Activated naive CD8-positive, alpha-beta T cell treated with anti-CD3 and anti-CD28 coated beads, Interleukin-2, amount 50 U/mL, for 24 hours (primary cell): ENCODE measurements around the gene THRB.

Experiments
- ATAC-seq: fragments of 150-1000 bp; cut with Tn5 transposase; one replicate; pipeline ENCODE4 v1.10.0; 2021
- DNase-seq: peaks from one replicate; pipeline ENCODE4 v3.0.0; 2021
- H3K27ac Mint-ChIP-seq: one replicate; pipeline ENCODE4 v1.8.0; 2021; ENCODE audit warnings: mild to moderate bottlenecking, mixed read lengths
- H3K27me3 Mint-ChIP-seq: one replicate; pipeline ENCODE4 v1.8.0; 2021; ENCODE audit warnings: mixed read lengths
- H3K36me3 Mint-ChIP-seq: one replicate; pipeline ENCODE4 v1.8.0; 2021; ENCODE audit warnings: low read depth, mixed read lengths
- H3K4me1 Mint-ChIP-seq: one replicate; pipeline ENCODE4 v1.8.0; 2021; ENCODE audit warnings: mixed read lengths
- H3K4me3 Mint-ChIP-seq: one replicate; pipeline ENCODE4 v1.8.0; 2021; ENCODE audit warnings: mild to moderate bottlenecking, moderate library complexity, mixed read lengths
- H3K9me3 Mint-ChIP-seq: one replicate; pipeline ENCODE4 v1.8.0; 2021; ENCODE audit warnings: mixed read lengths

THRB gene

DNA sequence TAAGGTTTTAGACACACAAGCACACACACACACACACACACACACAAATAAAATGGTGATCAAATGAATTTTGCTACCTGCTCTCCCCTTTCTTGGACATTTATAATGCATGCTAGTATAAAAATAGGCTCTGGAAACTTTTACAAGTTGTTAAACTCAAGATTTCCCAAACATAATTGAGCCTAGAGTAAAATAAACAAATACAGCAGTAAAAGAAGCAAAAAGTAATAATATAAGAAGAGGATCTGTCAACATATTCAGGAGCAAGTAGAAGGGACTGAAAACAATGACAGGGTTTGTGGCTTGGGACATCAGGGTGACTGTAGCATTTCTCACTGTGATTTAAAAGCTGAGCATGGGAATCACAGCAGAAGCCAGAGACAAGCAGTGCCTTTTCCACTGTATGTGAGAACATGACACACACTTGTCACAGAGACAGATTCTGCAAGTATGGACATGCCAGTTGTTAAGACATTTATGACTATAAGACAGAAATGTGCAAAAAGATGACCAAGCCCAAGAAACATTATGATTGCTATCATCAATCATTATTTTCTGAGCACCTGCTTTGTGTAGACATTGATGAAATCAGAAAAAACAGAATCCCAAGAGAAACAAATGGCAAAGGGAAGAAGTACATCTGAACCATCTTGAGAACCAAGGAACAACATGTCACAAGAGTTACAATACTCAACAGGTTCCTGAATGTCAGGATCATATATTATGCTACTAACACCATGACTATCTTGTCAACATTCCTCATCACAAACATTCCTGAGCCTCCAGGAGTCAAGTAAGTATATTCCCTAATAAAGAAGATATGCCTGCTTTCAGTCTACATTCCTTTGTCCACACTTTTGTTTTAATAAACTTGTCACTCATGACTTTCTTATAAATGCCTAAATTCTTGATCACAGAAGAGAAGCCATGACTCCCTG is 7.1 kb downstream of the THRB start:
- DNase-seq: no peak
- H3K36me3 Mint-ChIP-seq: no peaks in the 10 kb centered on the region

DNA sequence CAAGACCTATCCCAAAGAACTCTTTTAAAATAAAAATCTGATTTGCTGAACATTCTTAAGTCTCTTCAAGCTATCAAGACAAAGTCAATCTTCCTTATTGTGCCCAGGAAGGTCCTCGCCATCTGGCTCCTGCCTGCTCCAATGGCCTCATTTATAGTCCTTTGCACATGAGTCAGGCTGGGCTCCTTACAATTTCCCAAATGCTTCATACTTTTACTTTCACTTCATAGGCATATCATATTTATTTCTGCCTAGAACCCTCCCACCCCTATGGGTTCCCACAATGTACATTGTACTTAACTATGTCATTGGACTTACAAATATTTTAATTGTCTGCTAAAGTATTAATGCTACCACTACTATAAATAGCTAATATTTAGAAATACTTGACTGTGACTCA is 9.1 kb downstream of the THRB start:
- H3K4me3 Mint-ChIP-seq: no peak overlapping the region
- ATAC-seq: no peak
- no peaks in the 10 kb centered on the region for H3K36me3 Mint-ChIP-seq
- no peak for DNase-seq
- H3K9me3 Mint-ChIP-seq: no peaks in the 10 kb centered on the region
- no peak overlapping the region for H3K27ac Mint-ChIP-seq
- H3K4me1 Mint-ChIP-seq: no peaks in the 10 kb centered on the region
- H3K27me3 Mint-ChIP-seq: peaks cover 3% of the 10 kb centered on the region

More for the DNA sequence above, 7.1 kb downstream of the THRB start:
- no peak overlapping the region for H3K4me3 Mint-ChIP-seq
- ATAC-seq: no peak
- H3K27me3 Mint-ChIP-seq: peaks cover 13% of the 10 kb centered on the region
- no peak overlapping the region for H3K27ac Mint-ChIP-seq
- no peaks in the 10 kb centered on the region for H3K9me3 Mint-ChIP-seq
- H3K4me1 Mint-ChIP-seq: no peaks in the 10 kb centered on the region

DNA sequence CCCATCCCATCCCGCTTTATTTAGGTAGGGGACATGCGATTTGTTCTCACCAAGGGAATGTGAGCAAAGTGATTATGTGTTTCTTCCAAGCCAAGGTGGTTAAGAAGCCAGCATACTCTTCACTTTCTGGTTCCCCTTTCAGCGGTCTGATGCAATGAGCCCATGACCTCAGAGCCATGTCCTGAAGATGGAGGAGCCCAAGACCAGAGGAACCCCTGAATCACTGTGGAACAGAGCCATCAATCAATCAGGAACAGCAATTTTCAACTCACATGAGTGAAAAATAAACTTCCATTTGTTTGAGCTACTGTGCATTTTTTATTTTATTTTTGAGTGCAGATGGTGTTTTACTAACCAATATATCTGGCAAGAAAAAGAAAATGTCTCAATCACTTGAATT is 10.8 kb downstream of the THRB start:
- no peaks in the 10 kb centered on the region for H3K4me1 Mint-ChIP-seq
- no peaks in the 10 kb centered on the region for H3K36me3 Mint-ChIP-seq
- ATAC-seq: no peak
- H3K4me3 Mint-ChIP-seq: no peak overlapping the region
- no peaks in the 10 kb centered on the region for H3K9me3 Mint-ChIP-seq
- H3K27me3 Mint-ChIP-seq: peaks cover 3% of the 10 kb centered on the region
- H3K27ac Mint-ChIP-seq: no peak overlapping the region
- DNase-seq: no peak

DNA sequence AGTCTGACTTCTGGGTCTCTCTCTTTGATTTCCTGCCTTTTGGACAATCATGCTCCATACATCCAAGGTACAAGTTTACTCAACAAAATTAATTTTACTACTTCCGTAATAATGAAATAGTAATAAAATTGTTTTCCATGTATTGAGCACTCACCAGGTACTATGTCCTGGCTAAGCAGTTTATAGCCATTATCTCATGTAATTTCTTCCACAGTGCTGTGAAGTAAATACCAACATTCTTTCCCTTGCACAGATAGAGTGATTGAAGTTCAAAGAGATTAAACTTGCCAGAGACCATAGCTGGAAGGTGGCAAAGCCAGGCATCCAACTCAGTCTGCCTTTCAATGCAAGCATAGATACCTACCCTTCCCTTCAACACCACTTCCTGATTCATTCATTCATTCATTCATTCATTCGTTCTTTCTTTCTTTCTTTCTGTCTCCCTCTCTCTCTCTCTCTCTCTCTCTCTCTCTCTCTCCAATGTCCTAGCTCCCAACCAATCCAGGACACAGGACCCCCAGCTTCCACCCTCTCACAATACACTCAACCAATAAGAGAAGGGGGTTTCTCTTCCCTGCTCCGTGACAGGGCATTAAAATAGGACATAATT is 12.4 kb downstream of the THRB start:
- Mint-ChIP-seq H3K4me1 (no peaks in the 10 kb centered on the region), H3K27me3 (peaks cover 3% of the 10 kb centered on the region), H3K27ac (no peak overlapping the region), H3K36me3 (no peaks in the 10 kb centered on the region), H3K4me3 (no peak overlapping the region), H3K9me3 (peaks cover 6% of the 10 kb centered on the region)
- no peak for DNase-seq
- ATAC-seq: no peak

DNA sequence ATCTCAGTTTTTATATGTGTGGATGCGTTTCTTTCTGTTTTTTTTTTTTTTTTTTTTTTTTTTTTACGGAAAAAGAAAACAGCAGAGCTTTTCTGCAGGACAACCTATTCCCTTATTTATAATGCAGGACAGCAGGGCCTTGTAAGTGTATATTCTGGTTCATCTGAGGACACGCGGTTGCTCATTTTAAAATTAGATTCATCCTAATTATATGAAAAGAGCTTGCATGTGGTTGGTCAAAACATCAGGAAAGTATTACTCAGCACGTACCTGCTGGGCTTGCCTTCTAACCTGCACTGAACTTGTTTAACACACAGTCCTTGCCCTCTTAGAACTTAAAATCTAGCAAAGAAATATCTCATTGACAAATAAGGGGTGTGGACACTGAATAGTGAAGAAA is 13.5 kb downstream of the THRB start:
- DNase-seq (no peak), ATAC-seq (no peak)
- H3K36me3 Mint-ChIP-seq: no peaks in the 10 kb centered on the region
- H3K27ac Mint-ChIP-seq: no peak overlapping the region
- H3K9me3 Mint-ChIP-seq: peaks cover 6% of the 10 kb centered on the region
- H3K4me3 Mint-ChIP-seq: no peak overlapping the region
- peaks cover 3% of the 10 kb centered on the region for H3K27me3 Mint-ChIP-seq
- no peaks in the 10 kb centered on the region for H3K4me1 Mint-ChIP-seq

DNA sequence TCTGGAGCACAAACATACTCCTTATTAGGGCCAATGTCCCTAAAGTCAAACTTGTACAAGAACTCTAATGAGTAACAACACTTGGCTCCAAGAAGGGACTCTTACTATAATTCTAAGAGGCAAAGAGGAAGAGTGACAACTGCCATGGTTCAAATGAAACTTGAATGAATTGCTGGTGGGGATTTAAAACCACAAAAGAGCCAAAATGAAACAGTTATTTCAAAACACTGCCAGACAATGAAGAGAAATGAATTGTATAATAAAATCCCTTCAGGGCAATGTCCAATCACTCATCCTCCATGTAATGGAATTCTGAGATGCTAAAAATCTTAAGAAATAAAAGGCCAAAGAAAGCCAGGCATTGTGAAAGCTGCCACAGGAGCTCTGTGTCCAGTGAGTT is 14.2 kb downstream of the THRB start:
- no peak for ATAC-seq
- no peaks in the 10 kb centered on the region for H3K36me3 Mint-ChIP-seq
- peaks cover 6% of the 10 kb centered on the region for H3K9me3 Mint-ChIP-seq
- no peak overlapping the region for H3K4me3 Mint-ChIP-seq
- no peak overlapping the region for H3K27ac Mint-ChIP-seq
- no peak for DNase-seq
- peaks cover 3% of the 10 kb centered on the region for H3K27me3 Mint-ChIP-seq
- H3K4me1 Mint-ChIP-seq: no peaks in the 10 kb centered on the region

DNA sequence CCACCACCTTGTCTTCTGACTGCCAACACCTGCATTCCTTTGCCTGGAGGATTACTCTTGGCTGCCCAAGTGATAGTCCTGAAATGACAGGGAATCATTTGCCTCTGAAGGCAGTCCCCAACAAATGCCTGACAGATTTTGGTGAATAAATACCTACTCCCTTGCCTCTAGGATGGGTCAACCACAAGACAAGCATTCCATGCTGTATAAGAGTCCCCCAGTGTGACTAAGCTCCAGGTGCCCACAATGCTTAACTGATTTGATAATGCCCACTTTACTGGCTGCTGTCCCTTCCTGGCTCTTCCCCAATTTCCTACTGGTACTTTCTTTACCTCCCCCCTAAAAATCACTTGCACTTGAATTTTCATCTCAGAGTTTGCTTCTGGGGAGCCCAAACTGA is 14.8 kb downstream of the THRB start:
- Mint-ChIP-seq H3K4me3 (no peak overlapping the region), H3K27me3 (peaks cover 3% of the 10 kb centered on the region), H3K36me3 (no peaks in the 10 kb centered on the region), H3K4me1 (no peaks in the 10 kb centered on the region), H3K27ac (no peak overlapping the region), H3K9me3 (peaks cover 6% of the 10 kb centered on the region)
- DNase-seq (no peak), ATAC-seq (no peak)

DNA sequence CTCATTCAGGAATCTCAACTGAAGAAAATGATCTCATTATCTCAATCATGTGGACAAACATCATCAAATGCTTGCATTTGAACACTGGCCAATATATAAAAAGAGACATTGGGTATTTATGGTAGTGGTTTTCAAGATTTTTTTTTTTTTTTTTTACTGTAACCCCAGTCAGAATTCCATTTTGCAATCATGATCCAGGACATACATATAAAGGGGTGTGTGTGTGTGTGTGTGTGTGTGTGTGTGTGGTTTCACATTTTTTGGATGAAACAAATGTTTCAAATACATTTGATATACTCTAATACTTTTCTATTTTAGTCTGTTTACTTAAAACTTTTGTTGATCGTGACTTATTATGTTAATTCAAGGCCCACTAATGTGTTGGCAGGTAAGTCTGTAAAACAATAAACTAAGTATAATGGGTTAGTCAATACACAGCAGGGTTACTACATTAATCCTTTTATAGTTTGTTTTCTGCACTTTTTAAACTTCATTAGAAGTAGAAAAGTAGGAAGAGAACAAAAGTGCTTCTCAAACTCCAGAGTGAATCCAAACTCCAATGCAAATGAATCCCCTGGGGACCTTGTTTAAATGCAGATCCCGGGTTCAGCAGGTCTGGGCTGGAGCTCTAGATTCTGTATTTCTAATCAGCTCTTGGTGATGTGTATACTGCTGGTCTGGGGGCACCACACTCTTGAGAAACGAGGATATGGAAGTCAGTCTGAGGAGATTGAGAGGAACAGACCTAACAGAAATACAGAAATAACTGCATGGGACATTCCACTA is 17.6 kb downstream of the THRB start:
- Mint-ChIP-seq H3K27ac (no peak overlapping the region), H3K4me3 (no peak overlapping the region), H3K4me1 (no peaks in the 10 kb centered on the region), H3K9me3 (peaks cover 6% of the 10 kb centered on the region), H3K27me3 (peaks cover 2% of the 10 kb centered on the region), H3K36me3 (no peaks in the 10 kb centered on the region)
- DNase-seq: no peak
- no peak for ATAC-seq

DNA sequence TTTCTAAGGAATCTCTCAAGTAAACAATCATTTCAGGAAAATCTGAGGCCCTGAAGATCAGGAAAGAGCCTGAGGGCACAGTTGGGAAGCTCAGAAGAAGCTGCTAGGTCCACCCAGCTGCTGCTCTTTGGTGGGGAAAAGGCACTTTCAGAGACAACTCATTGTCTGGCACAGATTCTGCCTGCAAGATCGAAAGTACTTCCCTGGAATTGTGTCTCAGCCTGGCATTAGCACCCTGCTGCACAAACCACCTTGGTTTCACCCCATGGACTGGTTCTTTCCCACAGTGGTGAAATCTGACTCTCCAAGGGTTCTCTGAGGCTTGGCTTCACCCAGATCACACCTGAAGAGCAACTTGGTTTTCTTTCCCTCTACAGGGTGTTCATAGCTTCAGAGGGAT is 18.7 kb downstream of the THRB start:
- Mint-ChIP-seq H3K36me3 (no peaks in the 10 kb centered on the region), H3K9me3 (peaks cover 6% of the 10 kb centered on the region), H3K27ac (no peak overlapping the region), H3K4me1 (no peaks in the 10 kb centered on the region), H3K4me3 (no peak overlapping the region), H3K27me3 (peaks cover 2% of the 10 kb centered on the region)
- DNase-seq (no peak), ATAC-seq (no peak)

DNA sequence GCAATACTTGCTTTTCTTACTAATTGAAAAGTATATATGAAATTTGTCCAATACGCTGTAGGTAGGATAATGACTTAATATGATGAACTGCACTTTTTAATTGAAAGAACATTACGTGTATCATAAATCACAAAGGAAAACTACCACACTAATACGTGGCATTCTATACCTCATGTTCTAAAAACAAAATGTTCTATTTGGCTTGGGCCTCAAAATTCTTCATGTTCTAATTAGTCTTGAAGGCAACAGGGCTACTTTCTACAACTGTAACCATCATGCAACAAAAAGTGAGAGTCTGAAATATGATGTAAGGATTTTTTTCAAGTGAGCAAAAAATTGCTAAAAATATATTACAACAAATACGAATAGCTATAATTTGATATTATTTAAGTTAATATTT is 19.8 kb downstream of the THRB start:
- DNase-seq (no peak), ATAC-seq (no peak)
- Mint-ChIP-seq H3K4me1 (no peaks in the 10 kb centered on the region), H3K9me3 (peaks cover 6% of the 10 kb centered on the region), H3K36me3 (no peaks in the 10 kb centered on the region), H3K4me3 (no peak overlapping the region), H3K27me3 (peaks cover 2% of the 10 kb centered on the region), H3K27ac (no peak overlapping the region)

DNA sequence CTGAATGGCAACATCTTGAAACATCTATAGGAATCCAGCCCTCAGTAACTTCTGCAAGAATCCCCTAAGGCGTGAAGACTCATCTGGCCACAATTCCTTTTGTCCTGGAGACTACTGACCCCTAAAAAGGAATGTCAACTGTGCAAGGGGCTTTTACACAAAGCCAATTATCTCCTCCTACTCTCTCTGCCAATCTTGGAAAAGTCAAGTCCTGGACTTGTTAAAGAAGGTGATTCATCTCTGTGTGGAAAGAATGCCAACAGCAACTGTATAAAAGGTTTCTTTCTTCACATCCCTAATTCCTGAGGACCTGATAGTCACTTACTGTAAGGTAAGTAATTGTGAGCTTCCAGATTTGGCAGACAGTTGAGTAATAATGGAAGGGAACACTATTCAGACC is 22.3 kb downstream of the THRB start:
- Mint-ChIP-seq H3K9me3 (no peaks in the 10 kb centered on the region), H3K4me1 (no peaks in the 10 kb centered on the region), H3K4me3 (no peak overlapping the region), H3K27ac (no peak overlapping the region), H3K27me3 (no peaks in the 10 kb centered on the region), H3K36me3 (no peaks in the 10 kb centered on the region)
- no peak for ATAC-seq
- no peak for DNase-seq

DNA sequence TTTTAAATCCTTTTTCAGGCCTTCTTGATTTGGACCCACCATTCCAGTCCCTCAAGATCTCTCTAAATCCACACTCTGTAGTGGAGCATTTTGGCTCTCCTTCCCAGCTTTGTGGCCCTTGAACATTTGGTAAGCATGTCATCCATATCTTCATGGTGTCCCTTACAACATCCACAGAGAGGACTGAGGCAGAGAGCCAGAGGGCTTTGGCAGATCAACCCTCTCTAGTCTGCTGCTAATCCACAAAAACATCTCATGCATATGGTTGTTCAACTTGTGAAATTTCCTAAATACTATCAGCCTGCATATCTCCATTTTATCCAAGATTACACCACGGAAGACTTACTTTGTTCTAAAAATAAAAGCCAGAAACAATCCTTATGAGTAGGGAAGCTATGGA is 23.2 kb downstream of the THRB start:
- no peaks in the 10 kb centered on the region for H3K4me1 Mint-ChIP-seq
- DNase-seq (no peak), ATAC-seq (no peak)
- H3K9me3 Mint-ChIP-seq: no peaks in the 10 kb centered on the region
- H3K27ac Mint-ChIP-seq: no peak overlapping the region
- H3K4me3 Mint-ChIP-seq: no peak overlapping the region
- no peaks in the 10 kb centered on the region for H3K27me3 Mint-ChIP-seq
- H3K36me3 Mint-ChIP-seq: no peaks in the 10 kb centered on the region

DNA sequence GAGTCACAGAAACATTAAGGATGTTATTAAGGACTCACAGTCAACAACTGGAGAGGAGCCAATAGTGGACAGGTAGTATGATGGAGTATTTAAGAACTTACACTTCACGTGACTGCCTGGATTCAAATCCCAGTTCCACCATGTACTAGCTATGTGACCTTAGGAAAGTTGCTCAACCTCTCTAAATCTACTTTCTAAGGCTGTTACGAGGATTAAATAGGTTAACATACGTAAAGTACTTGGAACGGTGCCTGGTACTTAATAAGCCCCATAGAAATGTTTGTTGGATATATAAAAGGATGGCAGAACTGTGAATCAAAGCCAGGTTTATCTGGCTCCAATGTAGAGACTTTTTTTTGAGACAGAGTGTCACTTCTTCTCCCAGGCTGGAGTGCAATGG is 24.4 kb downstream of the THRB start:
- DNase-seq (no peak), ATAC-seq (no peak)
- Mint-ChIP-seq H3K27me3 (no peaks in the 10 kb centered on the region), H3K4me1 (no peaks in the 10 kb centered on the region), H3K9me3 (no peaks in the 10 kb centered on the region), H3K27ac (no peak overlapping the region), H3K4me3 (no peak overlapping the region), H3K36me3 (no peaks in the 10 kb centered on the region)

DNA sequence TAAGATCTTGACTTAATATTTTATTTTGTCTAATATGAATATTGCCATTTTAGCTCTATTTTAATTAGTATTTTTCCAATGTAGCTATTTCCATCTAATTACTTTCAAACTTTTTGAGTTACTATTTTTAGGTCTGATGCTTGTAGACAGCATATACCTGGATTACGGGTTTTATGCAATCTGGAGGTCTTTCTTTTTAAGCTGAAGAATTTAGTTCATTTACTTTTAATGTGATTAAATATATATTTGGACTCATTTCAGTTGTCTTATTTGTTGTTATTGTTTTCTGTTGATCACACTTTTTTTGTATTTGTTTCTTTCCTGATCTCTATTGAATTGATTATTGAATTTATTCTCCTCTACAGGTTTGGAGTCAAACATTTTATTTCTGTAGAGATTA is 30.3 kb downstream of the THRB start:
- Mint-ChIP-seq H3K9me3 (no peaks in the 10 kb centered on the region), H3K4me3 (no peak overlapping the region), H3K4me1 (no peaks in the 10 kb centered on the region), H3K36me3 (no peaks in the 10 kb centered on the region), H3K27ac (no peak overlapping the region), H3K27me3 (no peaks in the 10 kb centered on the region)
- no peak for ATAC-seq
- DNase-seq: no peak

DNA sequence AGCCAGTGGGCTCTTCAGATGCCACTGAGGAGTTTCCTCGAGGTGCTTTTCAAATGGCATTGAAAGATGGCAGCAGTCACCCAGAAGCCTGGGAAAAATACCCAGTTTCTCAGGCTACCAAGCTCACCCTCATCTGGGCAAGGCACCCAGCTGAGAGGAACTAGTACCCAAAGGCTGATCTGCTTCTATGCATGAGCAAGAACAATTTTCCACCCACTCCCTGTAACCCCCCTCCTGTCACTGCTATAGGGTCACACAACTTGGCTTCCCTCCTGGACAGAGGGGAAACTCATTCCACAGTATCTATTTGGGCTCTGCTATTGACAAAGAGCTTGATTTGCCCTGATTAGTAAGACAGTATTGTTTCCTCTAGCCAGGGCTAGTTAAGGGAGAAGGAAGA is 31.9 kb downstream of the THRB start:
- Mint-ChIP-seq H3K4me1 (no peaks in the 10 kb centered on the region), H3K27ac (no peak overlapping the region), H3K36me3 (no peaks in the 10 kb centered on the region), H3K9me3 (no peaks in the 10 kb centered on the region), H3K4me3 (no peak overlapping the region), H3K27me3 (no peaks in the 10 kb centered on the region)
- ATAC-seq (no peak), DNase-seq (no peak)
